Activated CD4-positive, CD25-positive, alpha-beta regulatory T cell treated with anti-CD3 and anti-CD28 coated beads, Interleukin-2, amount 50 U/mL, for 72 hours (primary cell): ENCODE measurements around the gene ACR.

Source experiments
- DNase-seq: peaks from one replicate; pipeline ENCODE4 v3.0.0; 2021

ACR gene

GRCh38 chr22:50702821-50703725 is 34.9 kb upstream of the ACR start:
- DNase-seq, result no peak

- DNase-seq, result no peak
Measured at GRCh38 chr22:50703726-50704509, 34.1 kb upstream of the ACR start.

GRCh38 chr22:50704510-50705218 is 33.3 kb upstream of the ACR start:
- no peak for DNase-seq

- no peak for DNase-seq
Measured at GRCh38 chr22:50705219-50705691, 32.7 kb upstream of the ACR start.

- no peak for DNase-seq
Measured at GRCh38 chr22:50705851-50706351, 32.1 kb upstream of the ACR start.

GRCh38 chr22:50706481-50707125 is 31.4 kb upstream of the ACR start:
- DNase-seq, result no peak

- DNase-seq, result no peak
Measured at GRCh38 chr22:50708474-50708873, 29.5 kb upstream of the ACR start.

GRCh38 chr22:50708996-50709395 is 29.0 kb upstream of the ACR start:
- DNase-seq, result no peak

GRCh38 chr22:50710221-50710620 is 27.8 kb upstream of the ACR start:
- no peak for DNase-seq

- DNase-seq, result no peak
Measured at GRCh38 chr22:50710886-50711285, 27.1 kb upstream of the ACR start.

- DNase-seq, result no peak
Measured at GRCh38 chr22:50711446-50712340, 26.3 kb upstream of the ACR start.

- no peak for DNase-seq
Measured at GRCh38 chr22:50712341-50713007, 25.5 kb upstream of the ACR start.

- DNase-seq, result no peak
Measured at GRCh38 chr22:50713008-50713385, 25.0 kb upstream of the ACR start.

GRCh38 chr22:50713571-50714056 is 24.4 kb upstream of the ACR start:
- no peak for DNase-seq

GRCh38 chr22:50714150-50714549 is 23.9 kb upstream of the ACR start:
- no peak for DNase-seq

- DNase-seq, result no peak
Measured at GRCh38 chr22:50714631-50715179, 23.3 kb upstream of the ACR start.

- no peak for DNase-seq
Measured at GRCh38 chr22:50715250-50715649, 22.8 kb upstream of the ACR start.

- DNase-seq, result no peak
Measured at GRCh38 chr22:50715776-50716175, 22.2 kb upstream of the ACR start.

GRCh38 chr22:50716290-50717024 is 21.5 kb upstream of the ACR start:
- no peak for DNase-seq
